NCI-H1930 (cell line): ENCODE results near the gene MMP21.
A peak's percentile ranks its signal among the peaks of the same experiment; 100 is the strongest.

Experiments
- DNase-seq, 2 experiments: peaks; one replicate each; lab custom pipeline; 2025; lab: John Stamatoyannopoulos, UW

The MMP21 gene

DNA sequence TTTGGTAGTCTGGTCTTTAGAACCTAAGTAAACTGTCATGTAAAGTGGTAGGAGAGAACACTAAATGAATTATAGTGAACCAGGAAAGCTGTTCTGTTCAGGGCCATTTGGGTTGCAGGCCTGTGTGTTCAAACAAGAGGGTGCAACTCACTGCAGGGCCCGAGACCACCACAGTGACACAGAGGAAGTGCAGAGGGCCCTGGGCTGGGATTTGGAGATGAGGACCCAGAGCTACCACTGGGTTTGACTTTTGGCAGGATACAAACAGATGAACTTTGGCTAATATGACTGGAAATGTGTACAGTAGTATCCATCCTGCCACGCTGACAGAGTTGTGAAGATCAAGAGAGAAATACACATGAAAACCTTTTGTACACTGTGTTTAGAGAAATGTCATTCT lies 9.8 kb downstream of the MMP21 start:
- DNase-seq = no peak

DNA sequence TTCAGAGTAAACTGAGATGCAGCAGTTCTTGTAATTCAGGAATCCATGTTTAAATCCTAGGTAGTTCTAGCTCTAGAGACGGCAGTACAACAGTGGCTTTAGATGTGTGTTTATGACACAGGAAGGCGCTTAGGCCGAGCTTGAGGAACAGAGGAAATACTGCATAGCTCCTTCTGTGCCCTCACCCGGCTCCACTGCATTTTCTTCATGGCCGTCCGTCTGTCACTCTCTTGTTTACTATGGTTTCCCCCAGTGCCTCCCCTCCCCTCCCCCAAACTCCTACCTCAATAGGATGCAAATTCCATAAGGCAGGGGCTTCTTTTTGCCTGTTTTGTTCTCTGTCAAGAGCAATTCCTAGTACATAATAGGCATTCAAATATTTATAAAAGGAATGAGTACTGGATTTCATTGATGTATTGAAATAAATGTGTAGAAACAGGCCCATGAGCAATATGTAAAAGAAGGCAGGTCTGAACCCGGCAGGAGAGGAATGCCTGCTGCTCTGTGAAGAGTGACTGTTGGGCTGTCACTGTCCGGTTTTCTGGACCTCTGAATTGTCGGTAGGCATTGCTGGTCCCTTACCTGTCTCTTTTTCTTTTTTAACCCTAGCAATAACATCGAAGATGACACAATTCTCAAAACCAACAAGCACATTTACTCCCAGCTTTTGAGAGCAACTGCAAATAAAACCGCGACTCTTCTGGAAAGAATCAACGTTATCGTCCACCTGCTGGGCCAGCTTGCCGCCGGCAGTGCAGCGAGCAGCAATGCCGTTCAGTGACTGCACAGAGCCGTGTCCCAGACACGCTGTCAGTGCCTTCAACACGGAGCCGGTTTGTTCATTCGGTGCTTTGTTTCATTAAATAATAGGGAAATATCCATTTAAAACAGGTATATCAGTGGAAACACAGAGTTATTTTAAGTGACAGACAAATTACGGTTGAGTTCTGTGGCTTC lies 12.7 kb downstream of the MMP21 start:
- DNase-seq = no peak

DNA sequence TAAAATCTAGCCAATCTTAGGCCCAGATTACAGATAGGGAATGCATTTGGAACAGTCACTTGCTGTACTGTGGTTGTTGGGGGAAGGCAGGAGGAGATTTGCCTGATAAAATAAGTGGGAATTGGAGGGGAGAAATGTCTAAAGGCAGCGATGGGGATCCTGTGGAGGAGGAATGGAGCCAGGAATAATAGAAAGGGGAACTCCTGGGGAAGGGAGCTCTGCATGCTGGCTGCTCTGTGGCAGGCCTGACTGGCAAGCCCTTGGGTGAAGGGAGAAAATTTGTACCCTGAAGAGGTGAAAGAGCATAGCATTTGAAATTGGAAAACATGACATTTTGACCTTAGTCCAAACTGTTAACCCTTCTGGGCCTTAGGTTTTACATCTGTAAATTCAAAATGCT lies 13.7 kb downstream of the MMP21 start:
- no peak for DNase-seq

DNA sequence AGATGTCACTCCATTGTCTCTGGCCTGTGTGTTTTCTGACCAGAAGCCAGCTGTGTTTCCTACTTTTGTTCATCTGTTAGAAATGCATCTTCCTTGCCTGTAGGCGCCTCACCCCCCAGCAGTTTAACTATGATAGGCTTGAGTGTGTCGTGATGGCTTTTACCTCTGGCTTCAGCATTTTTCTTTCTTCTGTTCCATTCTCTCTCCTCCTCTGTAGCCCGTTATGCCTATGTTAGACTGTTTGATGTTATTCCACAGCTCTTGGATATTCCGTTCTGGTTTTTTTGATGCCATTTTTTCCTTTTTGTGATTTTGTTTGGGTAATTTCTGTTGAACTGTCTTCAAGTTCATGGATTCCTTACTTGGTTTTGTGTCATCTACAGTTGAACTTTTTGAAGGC lies 17.9 kb downstream of the MMP21 start:
- no peak for DNase-seq

DNA sequence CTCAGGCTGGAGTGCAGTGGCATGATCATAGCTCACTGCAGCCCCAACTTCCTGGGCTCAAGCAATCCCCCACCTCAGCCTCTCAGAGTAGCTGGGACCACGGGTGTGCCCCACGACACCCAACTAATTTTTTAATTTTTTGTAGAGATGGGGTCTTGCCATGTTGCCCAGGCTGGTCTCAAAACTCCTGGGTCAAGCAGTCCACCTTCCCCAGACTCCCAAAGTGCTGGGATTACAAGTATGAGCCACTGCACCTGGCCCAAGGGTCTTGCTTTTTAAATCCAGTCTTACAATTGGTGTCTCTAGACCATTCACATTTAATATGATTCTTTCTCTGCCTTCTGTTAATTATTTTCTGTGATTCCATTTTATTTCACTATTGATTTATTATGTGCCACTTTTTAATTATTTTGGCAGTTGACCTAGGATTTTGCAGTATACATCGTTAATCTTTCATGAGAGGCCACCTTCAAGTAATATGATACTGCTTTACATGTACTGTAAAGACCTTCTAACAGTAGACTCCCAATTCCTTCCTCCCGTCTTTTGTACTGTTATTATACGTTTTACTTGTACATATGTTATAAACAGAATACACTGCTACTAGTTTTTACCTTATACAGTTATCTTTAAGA lies 18.7 kb downstream of the MMP21 start:
- no peak for DNase-seq

DNA sequence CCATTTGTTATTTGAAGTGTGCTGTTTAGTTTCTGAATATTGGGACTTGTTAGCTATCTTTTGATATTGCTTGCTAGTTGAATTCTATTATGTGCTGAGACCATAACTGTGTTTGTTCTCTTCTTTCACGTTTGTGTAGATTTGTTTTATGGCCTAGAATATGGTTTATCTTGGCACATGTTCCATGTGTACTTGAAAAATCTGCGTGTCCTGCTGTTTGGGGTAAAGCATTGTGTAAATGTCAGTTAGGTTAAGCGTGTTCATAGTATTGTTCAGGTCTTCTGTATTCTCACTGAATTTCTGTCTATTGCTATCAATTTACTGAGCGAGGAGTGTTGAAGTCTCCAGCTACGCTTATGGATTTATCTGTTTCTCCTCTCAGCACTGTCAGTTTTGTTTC lies 19.4 kb downstream of the MMP21 start:
- DNase-seq = no peak

DNA sequence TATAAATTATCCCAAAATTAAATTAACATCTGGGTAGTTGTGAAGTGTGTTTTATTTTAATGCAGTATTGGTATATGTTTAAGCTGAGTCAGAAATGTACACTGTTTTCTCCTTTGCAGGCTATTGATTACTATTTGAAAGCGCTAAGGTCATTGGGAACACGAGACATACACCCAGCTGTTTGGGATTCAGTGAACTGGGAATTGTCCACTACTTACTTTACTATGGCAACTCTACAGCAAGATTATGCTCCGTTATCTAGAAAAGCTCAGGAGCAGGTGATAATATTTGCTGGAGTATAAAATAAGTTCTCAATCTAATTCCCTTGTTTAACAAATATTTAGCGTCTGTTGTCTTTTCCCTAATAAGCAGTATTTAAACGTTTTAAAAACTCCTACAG lies 28.2 kb downstream of the MMP21 start:
- no peak for DNase-seq

DNA sequence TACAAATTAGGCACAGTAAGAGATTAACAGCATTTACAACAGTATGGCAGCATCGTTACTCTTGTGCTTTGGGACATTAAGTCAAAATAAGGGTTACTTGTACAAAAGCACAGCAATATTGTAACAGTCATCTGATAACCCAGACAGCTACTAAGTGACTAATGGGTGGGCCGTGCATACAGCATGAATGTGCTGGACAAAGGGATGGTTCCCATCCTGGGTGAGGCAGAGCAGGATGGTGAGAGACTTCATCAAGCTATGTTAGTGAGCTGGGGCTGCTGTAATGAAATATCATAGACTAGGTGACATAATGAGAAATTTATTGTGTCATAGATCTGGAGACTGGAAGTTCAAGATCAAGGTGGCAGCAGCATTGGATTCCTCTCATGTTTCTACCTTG lies 30.7 kb downstream of the MMP21 start:
- DNase-seq = no peak

DNA sequence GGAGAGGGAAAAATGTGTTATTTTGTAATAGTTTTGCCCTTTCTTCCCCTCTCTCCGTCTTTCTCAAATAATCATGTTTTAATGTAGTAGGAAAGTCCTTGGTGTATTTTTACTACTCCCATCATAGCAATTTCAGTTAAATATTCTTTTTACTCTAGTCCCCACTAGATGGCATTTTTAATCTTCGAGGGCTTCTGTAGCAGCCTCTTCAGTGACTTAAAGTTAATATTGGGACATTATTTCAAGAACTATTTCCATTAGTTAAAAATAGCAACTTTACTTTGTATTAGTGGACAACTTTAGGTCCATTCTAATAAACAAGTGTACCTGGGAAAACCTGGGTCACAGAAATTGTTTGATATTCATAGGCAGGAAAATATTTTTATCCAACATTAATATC lies 33.2 kb downstream of the MMP21 start:
- DNase-seq = no peak

DNA sequence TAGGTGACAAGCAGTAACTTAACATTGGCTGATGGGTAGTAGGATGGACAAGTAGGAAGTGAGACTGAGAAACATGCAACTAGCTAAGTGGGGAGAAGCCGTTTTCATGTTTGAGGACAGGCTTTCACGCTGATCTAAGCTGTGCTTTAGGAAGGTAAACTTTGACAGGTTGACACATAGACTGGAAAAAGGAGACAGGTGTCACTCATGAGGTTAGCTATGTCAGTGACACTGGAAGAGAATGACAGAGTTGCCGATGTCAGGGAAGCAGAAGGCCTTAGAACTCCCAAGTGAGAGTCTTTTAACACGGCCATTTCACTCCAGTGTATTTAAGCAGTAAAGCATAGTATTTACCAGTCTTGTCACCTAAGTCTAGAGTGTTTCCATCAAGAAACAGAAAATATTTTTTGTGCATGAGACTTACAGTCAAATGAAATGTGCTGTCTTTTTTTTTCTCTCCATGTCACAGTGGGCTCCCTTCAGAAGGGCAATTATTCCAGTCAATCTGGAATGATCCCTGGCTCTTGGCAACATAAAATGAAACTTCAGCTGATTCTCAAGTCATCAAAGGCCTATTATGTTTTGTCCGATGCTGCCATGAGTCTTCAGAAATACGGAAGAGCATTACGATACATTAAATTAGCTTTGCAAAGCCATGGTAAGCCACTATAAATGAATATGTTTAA lies 35.5 kb downstream of the MMP21 start:
- no peak for DNase-seq

DNA sequence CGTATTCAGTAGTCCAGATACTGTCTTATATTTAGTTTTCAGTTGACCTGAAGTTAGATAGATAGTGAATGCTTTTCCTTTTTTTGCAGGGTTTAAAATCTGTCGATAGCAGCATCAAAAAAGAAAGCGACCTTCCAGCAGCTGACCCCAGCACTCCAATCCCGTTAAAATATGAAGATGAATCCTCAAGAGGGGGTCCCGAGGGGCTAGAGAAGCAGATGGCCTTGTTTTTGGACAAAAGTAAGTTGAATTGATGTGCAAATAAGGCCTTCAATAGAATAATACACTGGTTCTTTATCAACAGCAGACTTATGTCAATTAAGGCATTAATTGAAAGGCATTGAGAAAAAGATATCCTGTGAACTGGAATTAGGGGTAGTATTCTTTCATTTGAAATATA lies 37.4 kb downstream of the MMP21 start:
- DNase-seq = peak in 1 of 2 experiments; percentile 28

DNA sequence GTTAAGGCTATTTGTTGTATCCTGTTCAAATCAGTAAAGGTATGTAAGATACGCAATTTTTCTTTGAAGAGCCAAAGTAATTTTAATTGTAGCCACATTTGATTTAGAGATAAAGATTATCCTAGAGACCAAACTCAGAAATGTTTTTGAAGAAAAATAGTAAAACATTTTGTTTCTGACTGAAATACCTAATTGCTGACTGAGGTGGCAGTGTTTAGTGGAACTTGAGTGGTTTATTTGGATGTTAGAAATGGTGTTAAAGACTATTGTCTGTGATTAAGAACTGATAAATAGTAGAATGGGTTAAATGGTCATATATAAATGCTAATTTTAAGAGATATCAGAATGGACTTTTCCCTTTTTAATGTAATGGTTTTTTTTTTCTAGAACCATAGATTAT lies 40.8 kb downstream of the MMP21 start:
- no peak for DNase-seq

DNA sequence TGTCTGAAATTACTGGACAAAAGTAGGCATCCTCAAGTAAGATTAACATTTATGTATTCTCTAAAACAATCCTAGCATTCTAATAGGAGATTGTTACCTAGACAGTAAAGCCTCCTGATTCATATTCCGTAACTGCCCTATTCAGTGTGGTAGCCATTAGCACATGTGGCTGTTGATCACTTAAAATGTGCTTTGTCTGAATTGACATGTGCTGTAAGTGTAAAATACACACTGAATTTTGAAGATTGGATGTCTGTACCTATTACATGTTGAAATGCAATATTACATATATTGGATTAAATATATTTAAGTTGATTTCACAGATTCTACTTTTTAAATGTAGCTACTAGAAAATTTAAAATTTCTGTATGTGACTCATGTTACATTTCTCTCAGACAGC lies 41.5 kb downstream of the MMP21 start:
- DNase-seq = no peak

DNA sequence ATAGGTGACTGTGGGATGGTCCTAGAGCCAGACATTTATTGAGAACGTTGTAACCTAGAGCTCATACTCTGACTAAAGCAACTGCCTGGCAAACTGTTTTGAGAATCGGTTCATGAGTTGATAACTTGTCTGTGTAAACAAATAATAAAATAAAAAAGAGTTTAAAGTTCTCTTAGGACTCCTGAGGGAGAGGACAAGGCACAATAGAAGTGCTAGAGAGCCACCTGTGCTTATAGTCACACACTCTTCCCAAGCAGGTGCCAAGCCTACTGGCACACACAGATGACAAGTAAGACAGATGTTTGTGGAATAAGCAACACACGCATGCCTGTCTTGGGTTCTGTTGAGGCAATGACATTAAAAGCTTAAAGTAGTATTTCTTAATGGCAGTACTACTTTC lies 48.2 kb downstream of the MMP21 start:
- DNase-seq = no peak

DNA sequence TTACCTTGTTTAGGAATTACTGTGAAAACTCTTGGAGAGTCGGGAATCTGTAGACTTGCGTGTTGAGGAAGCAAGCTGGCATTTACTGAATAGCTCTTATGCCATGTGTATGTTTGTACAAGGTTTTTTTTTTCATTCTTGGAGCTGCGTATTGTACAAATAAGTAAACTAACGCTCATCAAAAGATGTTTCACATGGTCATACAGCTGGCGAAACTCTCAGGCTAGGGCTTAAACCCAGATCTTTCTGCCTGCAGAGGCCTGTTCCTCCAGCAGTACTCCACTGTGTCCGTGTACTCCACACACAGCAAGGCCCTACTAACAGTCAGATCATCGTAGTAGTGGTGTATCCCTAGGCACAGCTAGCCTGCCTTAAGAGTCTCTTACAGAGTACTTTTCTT lies 48.7 kb downstream of the MMP21 start:
- DNase-seq = no peak

DNA sequence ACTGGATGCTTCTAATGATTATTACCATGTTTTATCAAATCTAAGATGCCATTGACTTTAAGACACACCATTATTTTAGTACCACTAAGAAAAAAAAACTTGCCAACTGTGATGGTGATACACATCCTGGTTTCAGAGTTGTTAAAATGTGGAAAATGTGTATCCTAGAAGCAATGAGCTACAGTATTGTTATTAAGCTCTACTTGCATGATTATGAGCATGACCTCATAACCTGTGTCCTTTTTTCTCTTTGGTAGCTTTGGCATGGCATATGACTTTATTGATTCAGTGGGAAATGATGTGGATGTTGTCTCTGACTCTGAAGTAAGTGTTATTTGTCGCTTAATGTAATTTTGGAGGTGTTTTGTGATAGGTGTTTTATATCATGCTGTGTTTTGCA lies 52.8 kb downstream of the MMP21 start:
- no peak for DNase-seq

DNA sequence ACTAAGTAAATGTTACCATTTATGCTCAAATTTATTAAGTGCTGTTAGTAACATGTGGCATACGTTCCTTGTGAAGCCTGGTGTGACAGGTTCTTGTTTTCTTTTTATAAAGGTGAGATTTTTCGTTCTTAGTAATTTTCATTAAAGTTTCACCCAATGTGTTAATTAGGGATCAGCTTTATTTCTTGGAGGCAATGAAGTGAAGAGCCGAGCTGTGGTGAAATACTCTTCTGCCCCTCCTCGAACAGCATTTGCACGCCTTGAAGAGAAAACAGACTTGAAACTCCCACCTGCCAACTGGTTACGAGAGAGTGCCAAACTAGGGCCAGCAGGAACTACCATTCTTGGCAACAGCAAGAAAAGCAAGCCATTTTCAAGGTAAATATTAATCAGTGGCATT lies 54.6 kb downstream of the MMP21 start:
- no peak for DNase-seq

DNA sequence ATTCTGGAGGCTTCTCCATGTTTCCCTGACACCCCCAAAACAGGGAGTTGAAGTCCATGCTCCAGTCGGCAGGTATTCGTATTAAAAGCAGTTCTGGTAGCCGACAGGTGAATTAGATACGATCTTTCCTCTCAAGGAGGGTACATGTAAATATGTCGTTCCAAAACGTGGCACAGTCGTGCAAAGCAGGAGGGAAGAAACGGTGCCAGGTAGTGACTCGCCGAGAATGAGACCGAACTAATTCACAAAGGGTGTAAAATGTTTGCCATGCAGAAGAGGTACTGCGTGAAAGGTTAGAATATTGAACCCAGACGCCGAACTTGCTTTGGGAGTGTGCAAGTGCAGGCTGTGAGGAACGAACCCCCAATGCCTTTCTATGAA lies 55.6 kb downstream of the MMP21 start:
- DNase-seq = no peak

DNA sequence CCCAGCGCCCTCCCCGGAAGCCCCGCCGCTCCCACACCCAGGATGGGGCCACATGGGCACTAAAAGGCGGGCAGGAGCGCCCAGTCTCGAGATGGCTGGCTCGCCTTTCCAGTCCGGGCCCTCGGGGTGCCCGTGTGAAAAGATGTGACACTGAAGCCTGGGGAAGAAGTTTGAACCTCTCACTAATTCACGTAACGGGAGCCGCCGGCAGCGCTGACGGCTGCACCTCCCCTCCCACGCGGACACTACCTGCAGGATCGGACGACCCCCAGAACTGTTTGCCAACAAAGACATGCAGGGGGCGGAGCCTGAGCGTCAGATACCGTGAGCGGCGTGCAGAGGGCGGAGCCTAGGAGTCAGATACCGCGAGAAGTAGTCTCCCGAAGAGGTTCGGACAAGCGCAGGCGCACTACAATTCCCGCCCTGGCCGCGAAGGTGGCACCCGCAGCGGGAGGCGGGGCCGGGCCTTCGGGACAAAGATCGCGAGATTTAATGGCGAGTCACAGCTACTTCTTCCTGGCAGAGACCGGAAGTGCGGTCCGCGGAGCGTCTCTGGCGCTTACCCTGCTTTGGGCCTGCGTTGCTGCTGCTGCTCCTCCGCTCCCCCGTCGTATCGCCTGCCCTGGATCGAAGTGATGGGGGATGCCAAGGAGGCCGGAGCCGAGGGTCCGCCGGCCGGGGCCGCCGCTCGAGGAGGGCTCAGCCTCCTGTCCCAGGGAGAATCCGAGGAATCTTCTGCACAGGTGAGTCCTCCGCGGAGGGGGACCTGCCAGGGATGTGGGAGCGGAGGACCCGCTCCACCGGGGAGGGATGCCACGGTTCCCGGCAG lies 56.2 kb downstream of the MMP21 start, which contains the start of gene EDRF1:
TSS of gene EDRF1 (plus strand) at position 537 of the 829 bp plus-strand sequence. CDS start at position 636, 99 bp downstream.
- DNase-seq = peak; percentile 93 to 96
